ENCODE data around the gene ERP27.

ERP27 gene

GRCh38 chr12:14896521-14897169, 41.7 kb downstream of the ERP27 start:
- DNase-seq, result no peak

- DNase-seq, result no peak
These were observed 44.7 kb downstream of the ERP27 start for GRCh38 chr12:14893506-14894250.

- DNase-seq, result no peak
These were observed 45.4 kb downstream of the ERP27 start for GRCh38 chr12:14892726-14893505.

- DNase-seq, result no peak
These were observed 47.6 kb downstream of the ERP27 start for GRCh38 chr12:14890701-14891100.

- DNase-seq, result no peak
These were observed 52.1 kb downstream of the ERP27 start for GRCh38 chr12:14886271-14886670.

GRCh38 chr12:14885718-14886221, 52.6 kb downstream of the ERP27 start, which contains the start of gene MGP:
Gene MGP, minus strand, starts transcription at chr12:14885854. Its CDS starts 63 bp downstream, at chr12:14885791.
- DNase-seq, result no peak

- peak; percentile 82 for DNase-seq
These were observed 53.9 kb downstream of the ERP27 start for GRCh38 chr12:14884458-14884878.

- no peak for DNase-seq
These were observed 54.7 kb downstream of the ERP27 start for GRCh38 chr12:14883686-14884085.

- DNase-seq, result no peak
These were observed 57.4 kb downstream of the ERP27 start for GRCh38 chr12:14880890-14881453.

GRCh38 chr12:14879222-14879933, 59.0 kb downstream of the ERP27 start:
- DNase-seq, result no peak

- DNase-seq, result no peak
These were observed 59.8 kb downstream of the ERP27 start for GRCh38 chr12:14878488-14878887.

GRCh38 chr12:14876833-14877232, 61.5 kb downstream of the ERP27 start:
- DNase-seq, result no peak

GRCh38 chr12:14874882-14875281, 63.5 kb downstream of the ERP27 start:
- DNase-seq, result no peak

- DNase-seq, result no peak
These were observed 64.7 kb downstream of the ERP27 start for GRCh38 chr12:14873440-14874185.

- no peak for DNase-seq
These were observed 66.5 kb downstream of the ERP27 start for GRCh38 chr12:14871886-14872285.

GRCh38 chr12:14871247-14871646, 67.1 kb downstream of the ERP27 start:
- DNase-seq, result no peak

GRCh38 chr12:14868916-14869506, 69.3 kb downstream of the ERP27 start:
- DNase-seq, result no peak

All from CD4-positive, alpha-beta T cell treated with Interleukin-15 for 1 hour (primary cell).